ENCODE measurements around the gene HTATIP2. TPM values are rescaled to one million over a fixed set of nuclear protein-coding genes. Genes with fewer than 3 reads are reported as not detected.

HTATIP2 gene
- total RNA-seq (2013) = 62.6 TPM
- polyA plus RNA-seq (100 to 1,000 TPM in 2 of 3 donors, 10 to 100 TPM in 1; 31.5 to 108 (median 102) TPM), polyA minus RNA-seq (11.4 and 17.6 TPM in 2 replicates), total RNA-seq (20.2 to 36.2 (median 24.9) reads per million in 11 experiments)

DNA sequence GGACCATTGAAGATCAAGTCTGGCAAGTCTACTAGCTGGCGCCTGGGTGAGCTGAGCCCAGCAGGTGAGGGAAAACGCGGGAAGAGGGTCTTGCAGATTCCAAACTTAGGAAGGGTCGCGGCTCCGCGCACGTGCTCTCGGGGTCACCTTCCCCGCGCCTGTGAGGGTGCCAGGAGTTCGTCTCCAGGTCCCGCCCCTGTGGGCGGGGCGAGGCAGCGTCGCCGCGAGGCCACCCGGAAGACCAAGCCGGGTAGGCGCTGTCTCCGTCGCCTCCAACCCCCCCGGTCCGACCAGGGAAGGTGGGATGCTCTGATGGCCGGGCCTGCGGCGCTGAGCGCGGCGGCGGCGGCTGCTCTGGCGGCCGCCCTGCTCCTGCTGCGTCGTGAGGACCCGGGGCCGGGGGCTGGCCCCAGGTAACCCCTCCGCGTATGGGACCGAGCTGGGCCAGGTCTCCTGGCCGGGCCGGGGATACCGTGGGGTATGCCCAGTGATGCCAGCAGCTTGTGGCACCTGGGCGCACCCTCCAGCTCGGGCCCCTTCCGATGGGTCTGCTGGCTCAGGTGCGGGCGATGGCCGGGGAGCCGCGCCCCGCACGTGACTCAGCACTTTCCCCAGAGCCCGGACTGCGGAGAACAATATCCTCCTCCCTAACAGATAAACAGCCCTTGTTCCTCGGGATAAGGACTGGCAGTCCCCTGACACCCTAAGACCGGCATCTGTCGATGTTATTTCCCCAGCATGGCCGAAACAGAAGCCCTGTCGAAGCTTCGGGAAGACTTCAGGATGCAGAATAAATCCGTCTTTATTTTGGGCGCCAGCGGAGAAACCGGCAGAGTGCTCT is at the start of gene HTATIP2:
Gene HTATIP2, plus strand, starts transcription at position 215 of the 841 bp plus-strand sequence. Its CDS starts 524 bp downstream, at position 739.
- H3K4me1 ChIP-seq (ENCODE audit: control insufficient read depth in 1 of 2, insufficient read depth in 2 of 2, low read length in 2 of 2) = peaks cover 20 to 50% of the 10 kb centered on the region in 2 donors
- no peaks in the 10 kb centered on the region for H4K20me1 ChIP-seq (ENCODE audit: insufficient read depth, low read length)
- H3K9ac ChIP-seq (ENCODE audit: insufficient read depth, low read length, poor library complexity, severe bottlenecking) = peak within 1 kb of the TSS; percentile 93
- Mint-ChIP-seq H3K4me1 (peaks cover 58% of the 10 kb centered on the region), H3K36me3 (peaks cover 6 to 21% of the 10 kb centered on the region in 2 donors), H3K27me3 (ENCODE audit: low read depth in 3 of 3) (peaks cover 0 to 11% (median 3%) of the 10 kb centered on the region in 3 donors), H3K9me3 (no peaks in the 10 kb centered on the region), H3K27ac (peak within 1 kb of the TSS; percentile 78 to 92 (median 81)), H3K4me3 (peak within 1 kb of the TSS; percentile 86 to 94)
- H3K79me2 ChIP-seq (ENCODE audit: insufficient read depth, low read length) = peaks cover 10% of the 10 kb centered on the region
- no peaks in the 10 kb centered on the region for H3K27me3 ChIP-seq (ENCODE audit: control insufficient read depth in 2 of 2, insufficient read depth in 2 of 2, low read length in 2 of 2)
- TF ChIP-seq, protein P1, sequence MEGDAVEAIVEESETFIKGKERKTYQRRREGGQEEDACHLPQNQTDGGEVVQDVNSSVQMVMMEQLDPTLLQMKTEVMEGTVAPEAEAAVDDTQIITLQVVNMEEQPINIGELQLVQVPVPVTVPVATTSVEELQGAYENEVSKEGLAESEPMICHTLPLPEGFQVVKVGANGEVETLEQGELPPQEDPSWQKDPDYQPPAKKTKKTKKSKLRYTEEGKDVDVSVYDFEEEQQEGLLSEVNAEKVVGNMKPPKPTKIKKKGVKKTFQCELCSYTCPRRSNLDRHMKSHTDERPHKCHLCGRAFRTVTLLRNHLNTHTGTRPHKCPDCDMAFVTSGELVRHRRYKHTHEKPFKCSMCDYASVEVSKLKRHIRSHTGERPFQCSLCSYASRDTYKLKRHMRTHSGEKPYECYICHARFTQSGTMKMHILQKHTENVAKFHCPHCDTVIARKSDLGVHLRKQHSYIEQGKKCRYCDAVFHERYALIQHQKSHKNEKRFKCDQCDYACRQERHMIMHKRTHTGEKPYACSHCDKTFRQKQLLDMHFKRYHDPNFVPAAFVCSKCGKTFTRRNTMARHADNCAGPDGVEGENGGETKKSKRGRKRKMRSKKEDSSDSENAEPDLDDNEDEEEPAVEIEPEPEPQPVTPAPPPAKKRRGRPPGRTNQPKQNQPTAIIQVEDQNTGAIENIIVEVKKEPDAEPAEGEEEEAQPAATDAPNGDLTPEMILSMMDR (IDR thresholded peaks at IDR 0.05) = no peak
- H3K4me2 ChIP-seq (replicated peaks; ENCODE audit: extremely low read depth, low read length, poor library complexity, severe bottlenecking) = peak within 1 kb of the TSS; percentile 87
- H2AFZ ChIP-seq (ENCODE audit: insufficient read depth, low read depth, low read length, poor library complexity, severe bottlenecking) = peak within 1 kb of the TSS; percentile 98
- H3K36me3 ChIP-seq (replicated peaks in 1 of 2; ENCODE audit: control insufficient read depth in 1 of 2, insufficient read depth in 2 of 2, low read length in 2 of 2) = peaks cover 0 to 13% of the 10 kb centered on the region in 2 donors
- DNase-seq = peak; percentile 46 to 52 (median 50)
- 1% methylated on average over 67 of the region's 68 CpGs for whole genome bisulfite sequencing (ENCODE audit: insufficient coverage)
- H3K9me3 ChIP-seq (replicated peaks in 1 of 2; ENCODE audit: control insufficient read depth in 1 of 2, insufficient read depth in 1 of 2, low read length in 2 of 2) = no peaks in the 10 kb centered on the region
- intact Hi-C loops (cut with micrococcal nuclease) = no loop called here
- H3K27ac ChIP-seq (ENCODE audit: low read depth in 1 of 2, low read length in 2 of 2) = peak within 1 kb of the TSS; percentile 36 to 89
- peak within 1 kb of the TSS; percentile 86 to 91 (median 90) for H3K4me3 ChIP-seq (replicated peaks in 1 of 3; ENCODE audit: low read depth in 2 of 3, low read length in 3 of 3)

DNA sequence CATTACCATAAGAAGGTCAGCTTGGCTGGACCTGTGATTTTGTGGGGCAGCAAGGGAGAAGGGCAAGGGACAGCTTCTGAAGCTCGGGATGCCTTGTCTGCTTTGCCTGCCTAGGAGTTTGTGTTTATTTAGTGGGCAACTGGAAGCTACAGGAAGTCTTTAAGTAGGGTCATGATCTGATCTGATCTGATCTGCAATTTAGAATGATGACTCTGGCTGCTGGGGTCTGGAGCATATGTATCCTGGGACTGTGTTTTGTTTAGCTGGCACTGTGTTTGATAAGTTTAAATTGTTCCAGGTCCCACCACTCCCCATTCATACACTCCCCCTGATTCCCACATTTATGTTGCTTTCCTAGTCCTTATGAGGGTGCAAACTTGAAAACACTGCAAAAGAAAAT is 47.7 kb upstream of the HTATIP2 start:
- no peaks in the 10 kb centered on the region for H3K9me3 Mint-ChIP-seq
- H3K4me3 Mint-ChIP-seq = no peak overlapping the region
- H3K27me3 ChIP-seq (ENCODE audit: control insufficient read depth in 2 of 2, insufficient read depth in 2 of 2, low read length in 2 of 2) = no peaks in the 10 kb centered on the region
- intact Hi-C loops (cut with micrococcal nuclease) = no loop called here
- H3K27ac ChIP-seq (ENCODE audit: low read depth in 1 of 2, low read length in 2 of 2) = no peak overlapping the region
- 71% methylated on average over 1 of the region's 1 CpG for WGBS (ENCODE audit: insufficient coverage)
- no peak overlapping the region for H3K27ac Mint-ChIP-seq
- no peak overlapping the region for H3K4me2 ChIP-seq (replicated peaks; ENCODE audit: extremely low read depth, low read length, poor library complexity, severe bottlenecking)
- no peak overlapping the region for H2AFZ ChIP-seq (ENCODE audit: insufficient read depth, low read depth, low read length, poor library complexity, severe bottlenecking)
- no peaks in the 10 kb centered on the region for H3K9me3 ChIP-seq (replicated peaks in 1 of 2; ENCODE audit: control insufficient read depth in 1 of 2, insufficient read depth in 1 of 2, low read length in 2 of 2)
- TF ChIP-seq, protein P1 (IDR thresholded peaks at IDR 0.05) = no peak
- H3K4me1 Mint-ChIP-seq = no peaks in the 10 kb centered on the region
- no peak for DNase-seq
- H3K9ac ChIP-seq (ENCODE audit: insufficient read depth, low read length, poor library complexity, severe bottlenecking) = no peak overlapping the region
- H4K20me1 ChIP-seq (ENCODE audit: insufficient read depth, low read length) = no peaks in the 10 kb centered on the region
- H3K4me1 ChIP-seq (ENCODE audit: control insufficient read depth in 1 of 2, insufficient read depth in 2 of 2, low read length in 2 of 2) = no peaks in the 10 kb centered on the region
- H3K36me3 ChIP-seq (replicated peaks in 1 of 2; ENCODE audit: control insufficient read depth in 1 of 2, insufficient read depth in 2 of 2, low read length in 2 of 2) = no peaks in the 10 kb centered on the region
- H3K36me3 Mint-ChIP-seq = no peaks in the 10 kb centered on the region
- no peaks in the 10 kb centered on the region for H3K79me2 ChIP-seq (ENCODE audit: insufficient read depth, low read length)
- H3K4me3 ChIP-seq (replicated peaks in 1 of 3; ENCODE audit: low read depth in 2 of 3, low read length in 3 of 3) = no peak overlapping the region
- H3K27me3 Mint-ChIP-seq (ENCODE audit: low read depth in 3 of 3) = peaks cover 0 to 2% (median 2%) of the 10 kb centered on the region in 3 donors

All from CD14-positive monocyte (primary cell).